Measurements from ENCODE around the gene REEP2. TPM values are rescaled to one million over a fixed set of nuclear protein-coding genes. Genes with fewer than 3 reads are reported as not detected.
A peak's percentile ranks its signal among the peaks of the same experiment; 100 is the strongest.

Gene REEP2
- total and polyA plus RNA-seq, 8 donors, result 0.41 to 22.6 (median 2.3) TPM

GRCh38 chr5:138453590-138453989 lies 14.7 kb downstream of the REEP2 start:
- intact Hi-C loops (cut with DNase I), result loop anchor here (5.0 to 10.0 kb wide), 3 partner anchors 49 to 101 kb away; no protein-coding TSS in a partner anchor
- DNase-seq, result peak in 1 of 6 donors; percentile 44

GRCh38 chr5:138454121-138454520 lies 15.3 kb downstream of the REEP2 start:
- intact Hi-C loops (cut with DNase I), result loop anchor here (5.0 to 10.0 kb wide), 3 partner anchors 48 to 101 kb away; no protein-coding TSS in a partner anchor
- Histone ChIP-seq H3K36me3 (no peaks in the 10 kb centered on the region), H3K9me3 (no peaks in the 10 kb centered on the region), H3K27me3 (no peaks in the 10 kb centered on the region), H3K4me1 (no peaks in the 10 kb centered on the region), H3K27ac (no peak overlapping the region), H3K4me3 (no peak overlapping the region)
- TF ChIP-seq CTCF (IDR thresholded peaks at IDR 0.05), result no peak
- no peak for FAIRE-seq
- no peak for DNase-seq
- ATAC-seq, result no peak
- WGBS, 2 donors, result 72 to 76% methylated on average over 8 of the region's 8 CpGs

More at GRCh38 chr5:138453590-138453989, 14.7 kb downstream of the REEP2 start:
- Histone ChIP-seq H3K4me1 (no peaks in the 10 kb centered on the region), H3K36me3 (no peaks in the 10 kb centered on the region), H3K4me3 (no peak overlapping the region), H3K27me3 (no peaks in the 10 kb centered on the region), H3K27ac (no peak overlapping the region), H3K9me3 (no peaks in the 10 kb centered on the region)
- 65 to 81% methylated on average over 13 of the region's 13 CpGs for WGBS, 2 donors
- ATAC-seq (no peak), FAIRE-seq (no peak)
- TF ChIP-seq CTCF (IDR thresholded peaks at IDR 0.05), result no peak

- Histone ChIP-seq H3K27me3 (no peaks in the 10 kb centered on the region), H3K4me3 (no peak overlapping the region), H3K27ac (no peak overlapping the region), H3K4me1 (no peaks in the 10 kb centered on the region), H3K9me3 (no peaks in the 10 kb centered on the region), H3K36me3 (no peaks in the 10 kb centered on the region)
- ATAC-seq, result no peak
- no peak for FAIRE-seq
- no peak for DNase-seq
- intact Hi-C loops (cut with DNase I), result loop anchor here in 2 of 3 donors (10.0 kb wide), 2 partner anchors 49 to 99 kb away; no protein-coding TSS in a partner anchor
- TF ChIP-seq CTCF (IDR thresholded peaks at IDR 0.05), result no peak
- 73 to 75% methylated on average over 11 of the region's 11 CpGs for WGBS, 2 donors
Measured at GRCh38 chr5:138455232-138455930, 16.5 kb downstream of the REEP2 start.

GRCh38 chr5:138457531-138458275 lies 18.8 kb downstream of the REEP2 start:
- DNase-seq, result no peak
- intact Hi-C loops (cut with DNase I), result loop anchor here in 2 of 3 donors (10.0 kb wide), 2 partner anchors 47 to 97 kb away; no protein-coding TSS in a partner anchor
- Histone ChIP-seq H3K27ac (no peak overlapping the region), H3K36me3 (no peaks in the 10 kb centered on the region), H3K4me1 (no peaks in the 10 kb centered on the region), H3K9me3 (no peaks in the 10 kb centered on the region), H3K4me3 (no peak overlapping the region), H3K27me3 (no peaks in the 10 kb centered on the region)
- 63 to 71% methylated on average over 12 of the region's 12 CpGs for WGBS, 2 donors
- TF ChIP-seq CTCF (IDR thresholded peaks at IDR 0.05), result no peak
- no peak for ATAC-seq
- FAIRE-seq, result no peak
